PC-3 (cell line): ENCODE results near the gene PKP1. TPM values are rescaled to one million over a fixed set of nuclear protein-coding genes. Genes with fewer than 3 reads are reported as not detected.

Experiments used
- ATAC-seq: fragments of 200-7000 bp; cut with Tn5 transposase; 2 replicates; pipeline ENCODE4 v1.9.1; 2020; ENCODE audit warnings: mild to moderate bottlenecking, moderate library complexity
- BruUV-seq: library from RNA; stranded (reverse); fragments of 400-500 nt; replicated peaks from 2 replicates; lab custom pipeline; 2021; lab: Mats Ljungman, UMichigan
- CTCF ChIA-PET: fragments of 300-600 bp; sonication (Branson Sonifier 250); formaldehyde crosslinking; loops from one replicate; lab custom pipeline; 2022; ENCODE audit warnings: antibody characterized with exemption; lab: Charles Lee
- POLR2A ChIA-PET: fragments of 300-600 bp; sonication (Branson Sonifier 250); formaldehyde crosslinking; loops from one replicate; lab custom pipeline; 2022; ENCODE audit warnings: antibody characterized with exemption; ENCODE audit not compliant: unreplicated experiment; lab: Charles Lee
- DNase-seq: peaks from one replicate; pipeline ENCODE4 v3.0.0-alpha.2; 2015
- H2AFZ ChIP-seq: fragments of 300-600 bp; sonication (generic); 2 replicates; pipeline ENCODE4 v1.6.0; 2016; ENCODE audit warnings: antibody characterized with exemption, low read length
- H3F3A ChIP-seq: fragments of 300-600 bp; sonication (generic); one replicate; pipeline ENCODE4 v1.6.0; 2017; ENCODE audit warnings: antibody characterized with exemption, low read length, control low read depth, mild to moderate bottlenecking; ENCODE audit not compliant: unreplicated experiment
- H3K27ac ChIP-seq: fragments of 300-600 bp; sonication (generic); 2 replicates; pipeline ENCODE4 v1.5.1; 2016; ENCODE audit warnings: mild to moderate bottlenecking, low read length
- H3K27me3 ChIP-seq: fragments of 300-600 bp; sonication (generic); 2 replicates; pipeline ENCODE4 v1.6.1; 2016; ENCODE audit warnings: low read length, mixed read lengths
- H3K36me3 ChIP-seq: fragments of 300-600 bp; sonication (generic); 2 replicates; pipeline ENCODE4 v1.6.1; 2016; ENCODE audit warnings: low read depth, mixed run types, low read length, mixed read lengths
- H3K4me1 ChIP-seq: fragments of 300-600 bp; sonication (generic); 2 replicates; pipeline ENCODE4 v1.5.1; 2016; ENCODE audit warnings: low read length; ENCODE audit not compliant: insufficient read depth
- H3K4me2 ChIP-seq: fragments of 300-600 bp; sonication (generic); 2 replicates; pipeline ENCODE4 v1.6.0; 2016; ENCODE audit warnings: low read length
- H3K4me3 ChIP-seq: fragments of 300-600 bp; sonication (generic); 2 replicates; pipeline ENCODE4 v1.5.1; 2016; ENCODE audit warnings: mild to moderate bottlenecking, low read length, mixed read lengths
- H3K79me2 ChIP-seq: fragments of 300-600 bp; sonication (generic); 2 replicates; pipeline ENCODE4 v1.6.1; 2017; ENCODE audit warnings: low read length, mixed read lengths
- H3K9ac ChIP-seq: fragments of 300-600 bp; sonication (generic); 2 replicates; pipeline ENCODE4 v1.6.0; 2016; ENCODE audit warnings: mild to moderate bottlenecking, low read length
- H3K9me2 ChIP-seq: fragments of 300-600 bp; sonication (generic); replicated peaks from 2 replicates; pipeline ENCODE4 v1.6.1; 2016; ENCODE audit warnings: mixed run types, low read length, mixed read lengths
- H3K9me3 ChIP-seq: fragments of 300-600 bp; sonication (generic); 2 replicates; pipeline ENCODE4 v1.6.1; 2016; ENCODE audit warnings: low read length, mixed read lengths
- H4K20me1 ChIP-seq: fragments of 300-600 bp; sonication (generic); 2 replicates; pipeline ENCODE4 v1.6.1; 2016; ENCODE audit warnings: low read length, mixed read lengths
- EZH2 ChIP-seq: fragments of 300-600 bp; sonication (generic); IDR thresholded peaks from one replicate; pipeline ENCODE4 v1.6.1; 2017; ENCODE audit warnings: antibody characterized with exemption, mild to moderate bottlenecking, low read length; ENCODE audit not compliant: unreplicated experiment
- EZH2phosphoT487 ChIP-seq: fragments of 300-600 bp; sonication (generic); IDR thresholded peaks from 2 replicates; pipeline ENCODE4 v1.6.1; 2018; ENCODE audit warnings: mild to moderate bottlenecking, antibody characterized with exemption, low read length, borderline replicate concordance
- intact Hi-C: fragments of 100-400 bp; cut with micrococcal nuclease; formaldehyde crosslinking; loops from 2 replicates; pipeline ENCODE4 v1.9.0; 2023
- total RNA-seq: library from RNA; depleted of rRNA; stranded (reverse); fragments of >200 nt; gene quantifications from 2 replicates; pipeline ENCODE4 v1.2.3, GENCODE V29; 2014
- TF ChIP-seq, protein P1 (sequence below): fragments of 300-600 bp; sonication (generic); conservative IDR thresholded peaks from 2 replicates; pipeline ENCODE4 v1.5.1; 2017; ENCODE audit warnings: antibody characterized with exemption, low read depth, mild to moderate bottlenecking, low read length

Gene PKP1
- total RNA-seq, 1 experiment from 2014 or later = 211 TPM

DNA sequence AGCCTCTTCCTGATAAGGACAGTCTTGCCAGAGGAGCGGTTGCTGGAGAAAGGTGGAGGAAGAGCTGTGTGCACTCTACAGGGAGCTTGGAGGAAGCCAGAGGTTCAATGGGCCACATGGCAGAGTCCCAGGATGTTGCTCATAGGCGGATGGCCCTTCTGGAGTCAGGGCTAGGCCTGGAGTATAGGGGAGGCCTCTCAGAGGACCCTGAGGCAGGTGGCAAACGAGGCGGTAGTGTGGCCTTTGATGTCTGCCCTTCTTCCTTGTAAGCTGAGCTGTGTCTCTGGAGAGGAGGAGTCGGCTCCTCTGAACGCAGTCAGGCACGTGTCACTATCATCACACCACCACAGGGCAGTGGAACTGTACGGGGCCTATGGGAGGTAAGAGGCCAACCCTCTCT lies 8.6 kb downstream of the PKP1 start:
- peaks cover 60% of the 10 kb centered on the region for H3K4me1 ChIP-seq
- H4K20me1 ChIP-seq = peaks cover 62% of the 10 kb centered on the region
- H2AFZ ChIP-seq = no peak overlapping the region
- no peak overlapping the region for H3K9ac ChIP-seq
- no peak overlapping the region for H3K4me2 ChIP-seq
- no peaks in the 10 kb centered on the region for H3K27me3 ChIP-seq
- no peak overlapping the region for H3K4me3 ChIP-seq
- CTCF ChIA-PET = no interaction called here
- no peak for ATAC-seq
- BruUV-seq = no TSS peak
- intact Hi-C loops = no loop called here
- no peak for DNase-seq
- peaks cover 16% of the 10 kb centered on the region for H3F3A ChIP-seq
- POLR2A ChIA-PET = interaction anchor here (0.6 kb wide), 1 partner anchor 16 kb away, joined by 3 read pairs; no protein-coding TSS in a partner anchor
- H3K9me2 ChIP-seq = no peaks in the 10 kb centered on the region
- peaks cover 93% of the 10 kb centered on the region for H3K79me2 ChIP-seq
- TF ChIP-seq EZH2phosphoT487 (no peak), EZH2 (no peak)
- TF ChIP-seq, protein P1, sequence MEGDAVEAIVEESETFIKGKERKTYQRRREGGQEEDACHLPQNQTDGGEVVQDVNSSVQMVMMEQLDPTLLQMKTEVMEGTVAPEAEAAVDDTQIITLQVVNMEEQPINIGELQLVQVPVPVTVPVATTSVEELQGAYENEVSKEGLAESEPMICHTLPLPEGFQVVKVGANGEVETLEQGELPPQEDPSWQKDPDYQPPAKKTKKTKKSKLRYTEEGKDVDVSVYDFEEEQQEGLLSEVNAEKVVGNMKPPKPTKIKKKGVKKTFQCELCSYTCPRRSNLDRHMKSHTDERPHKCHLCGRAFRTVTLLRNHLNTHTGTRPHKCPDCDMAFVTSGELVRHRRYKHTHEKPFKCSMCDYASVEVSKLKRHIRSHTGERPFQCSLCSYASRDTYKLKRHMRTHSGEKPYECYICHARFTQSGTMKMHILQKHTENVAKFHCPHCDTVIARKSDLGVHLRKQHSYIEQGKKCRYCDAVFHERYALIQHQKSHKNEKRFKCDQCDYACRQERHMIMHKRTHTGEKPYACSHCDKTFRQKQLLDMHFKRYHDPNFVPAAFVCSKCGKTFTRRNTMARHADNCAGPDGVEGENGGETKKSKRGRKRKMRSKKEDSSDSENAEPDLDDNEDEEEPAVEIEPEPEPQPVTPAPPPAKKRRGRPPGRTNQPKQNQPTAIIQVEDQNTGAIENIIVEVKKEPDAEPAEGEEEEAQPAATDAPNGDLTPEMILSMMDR = no peak
- no peaks in the 10 kb centered on the region for H3K9me3 ChIP-seq
- H3K36me3 ChIP-seq = peaks cover 67% of the 10 kb centered on the region
- no peak overlapping the region for H3K27ac ChIP-seq

GRCh38 chr1:201294876-201295275 lies 11.6 kb downstream of the PKP1 start:
- H3K9ac ChIP-seq = no peak overlapping the region
- peaks cover 36% of the 10 kb centered on the region for H4K20me1 ChIP-seq
- H3K4me3 ChIP-seq = no peak overlapping the region
- ATAC-seq (no peak), DNase-seq (no peak)
- H3K27ac ChIP-seq = peak overlapping the region; percentile 67
- peaks cover 76% of the 10 kb centered on the region for H3K36me3 ChIP-seq
- H2AFZ ChIP-seq = no peak overlapping the region
- CTCF ChIA-PET = interaction anchor here (1.5 kb wide), 1 partner anchor 52 kb away, joined by 3 read pairs; no protein-coding TSS in a partner anchor
- POLR2A ChIA-PET = interaction anchor here (0.9 kb wide), 1 partner anchor 9 kb away, joined by 3 read pairs; no protein-coding TSS in a partner anchor
- peaks cover 93% of the 10 kb centered on the region for H3K79me2 ChIP-seq
- peaks cover 11% of the 10 kb centered on the region for H3F3A ChIP-seq
- H3K27me3 ChIP-seq = no peaks in the 10 kb centered on the region
- peaks cover 49% of the 10 kb centered on the region for H3K4me1 ChIP-seq
- H3K9me2 ChIP-seq = no peaks in the 10 kb centered on the region
- BruUV-seq = no TSS peak
- H3K9me3 ChIP-seq = no peaks in the 10 kb centered on the region
- no peak overlapping the region for H3K4me2 ChIP-seq
- intact Hi-C loops = no loop called here
- TF ChIP-seq EZH2 (no peak), EZH2phosphoT487 (no peak)
- TF ChIP-seq, protein P1 = no peak

- H3K27me3 ChIP-seq = no peaks in the 10 kb centered on the region
- TF ChIP-seq, protein P1 = no peak
- TF ChIP-seq EZH2 = no peak
- TF ChIP-seq EZH2phosphoT487 = no peak
- ATAC-seq = no peak
- H3K27ac ChIP-seq = peak overlapping the region; percentile 67
- H2AFZ ChIP-seq = no peak overlapping the region
- no peak for DNase-seq
- H3K4me2 ChIP-seq = peak overlapping the region; percentile 27
- peaks cover 75% of the 10 kb centered on the region for H3K36me3 ChIP-seq
- H3K9me3 ChIP-seq = no peaks in the 10 kb centered on the region
- ChIA-PET CTCF (interaction anchor here (0.6 to 1.5 kb wide), 5 partner anchors 12 to 140 kb away, joined by 3 to 6 read pairs (median 3); no protein-coding TSS in a partner anchor), POLR2A (interaction anchor here (0.9 to 1.1 kb wide), 3 partner anchors 9 to 13 kb away, joined by 3 to 12 read pairs (median 5); partner anchors contain the start of gene PKP1)
- H3K9me2 ChIP-seq = no peaks in the 10 kb centered on the region
- BruUV-seq = TSS peak; percentile 85
- peaks cover 34% of the 10 kb centered on the region for H4K20me1 ChIP-seq
- peak overlapping the region; percentile 0; the same call in 1 of the 2 replicates for H3K9ac ChIP-seq
- peaks cover 11% of the 10 kb centered on the region for H3F3A ChIP-seq
- no peak overlapping the region for H3K4me3 ChIP-seq
- H3K79me2 ChIP-seq = peaks cover 93% of the 10 kb centered on the region
- H3K4me1 ChIP-seq = peaks cover 49% of the 10 kb centered on the region
- intact Hi-C loops = no loop called here
Observed at GRCh38 chr1:201295346-201295745, 12.0 kb downstream of the PKP1 start.
